ENCODE measurements around the gene SFT2D3. TPM values are rescaled to one million over a fixed set of nuclear protein-coding genes. Genes with fewer than 3 reads are reported as not detected.

The SFT2D3 gene
- total RNA-seq, 1 experiment from 2014 or later = 4.7 TPM

GRCh38 chr2:127754186-127754585, 52.9 kb downstream of the SFT2D3 start:
- H3K23ac ChIP-seq (ENCODE audit: insufficient read length, low read depth, low read length) = no peak overlapping the region
- DNase-seq = no peak
- H3T11ph ChIP-seq (ENCODE audit: low read length) = no peak overlapping the region
- Mint-ChIP-seq H3K27me3 (ENCODE audit: low read depth) (peaks cover 1% of the 10 kb centered on the region; the same call in 1 of the 2 replicates), H3K27ac (no peak overlapping the region; a peak in 1 of 7 replicates), H3K4me1 (no peaks in the 10 kb centered on the region), H3K4me3 (no peak overlapping the region), H3K9me3 (no peaks in the 10 kb centered on the region), H3K36me3 (ENCODE audit: insufficient read depth in 1 of 3, low read depth in 3 of 3) (peaks cover 6 to 34% (median 12%) of the 10 kb centered on the region in 3 experiments; a peak in 6 of 7 replicates)
- H2AK5ac ChIP-seq (ENCODE audit: insufficient read length, low read length) = no peak overlapping the region
- no peak overlapping the region for H3K9ac ChIP-seq (ENCODE audit: extremely low read depth, insufficient read length, low read length)
- no peak for TF ChIP-seq CTCF (conservative IDR thresholded peaks at IDR 0.05)
- H2BK120ac ChIP-seq (ENCODE audit: low read depth, low read length, poor library complexity, severe bottlenecking) = no peak overlapping the region
- H3K14ac ChIP-seq (ENCODE audit: insufficient read depth, low read length) = no peak overlapping the region
- H4K8ac ChIP-seq (replicated peaks; ENCODE audit: insufficient read length, low read depth, low read length) = no peak overlapping the region
- H3K4me2 ChIP-seq (ENCODE audit: insufficient read depth, insufficient read length, low read length) = no peak overlapping the region
- H3K79me1 ChIP-seq (ENCODE audit: insufficient read depth, low read depth, low read length, poor library complexity, severe bottlenecking) = no peaks in the 10 kb centered on the region
- H4K91ac ChIP-seq (ENCODE audit: insufficient read length, low read depth, low read length) = no peak overlapping the region
- H3K23me2 ChIP-seq (ENCODE audit: insufficient read length, low read depth, low read length, poor library complexity, severe bottlenecking) = no peaks in the 10 kb centered on the region
- no peak overlapping the region for H2BK15ac ChIP-seq (ENCODE audit: low read depth, low read length)
- no peaks in the 10 kb centered on the region for H4K20me1 ChIP-seq (ENCODE audit: control insufficient read depth, insufficient read depth, insufficient read length)
- H2AFZ ChIP-seq (ENCODE audit: low read length) = no peak overlapping the region
- no peak overlapping the region for H2BK20ac ChIP-seq (ENCODE audit: low read depth, low read length, poor library complexity, severe bottlenecking)
- H4K5ac ChIP-seq (ENCODE audit: insufficient read length, low read depth, low read length) = no peak overlapping the region
- no peaks in the 10 kb centered on the region for H3K27me3 ChIP-seq (ENCODE audit: insufficient read depth, low read length)
- H3K4me1 ChIP-seq (ENCODE audit: insufficient read depth, low read length) = no peaks in the 10 kb centered on the region
- H2BK12ac ChIP-seq (ENCODE audit: insufficient read length, low read depth, low read length) = no peak overlapping the region
- no CpG with 5 or more reads among the region's 8 CpGs for WGBS (ENCODE audit: extremely low coverage, insufficient read length, low lambda C conversion rate)
- no peak overlapping the region for H3K4ac ChIP-seq (ENCODE audit: low read depth, low read length)
- no peak overlapping the region for H3K27ac ChIP-seq (ENCODE audit: insufficient read length, low read depth, low read length)
- no peaks in the 10 kb centered on the region for H3K79me2 ChIP-seq (ENCODE audit: insufficient read depth, low read length)
- H3K56ac ChIP-seq (ENCODE audit: insufficient read length, low read depth, low read length) = no peak overlapping the region
- no peak overlapping the region for H2BK5ac ChIP-seq (ENCODE audit: insufficient read length, low read length)
- H3K9me3 ChIP-seq (ENCODE audit: control insufficient read depth, low read depth, low read length) = no peaks in the 10 kb centered on the region
- H3K18ac ChIP-seq (ENCODE audit: insufficient read length, low read depth, low read length) = no peak overlapping the region

Other genes starting within 250 kb of the SFT2D3 start
- gene IWS1, start 175.0 kb upstream of the SFT2D3 start, total RNA-seq (2021) = 61.0 and 66.2 TPM in 2 replicates
- gene MYO7B, start 165.8 kb upstream of the SFT2D3 start, total RNA-seq (2021) = not detected in 2 replicates
- gene GPR17, start 55.3 kb upstream of the SFT2D3 start, total RNA-seq (2021) = 0.35 TPM in 1 of 2 replicates, not detected in the other
- gene LIMS2, start 26.0 kb upstream of the SFT2D3 start, total RNA-seq (2021) = 5.7 and 5.9 TPM in 2 replicates
- 82.4 and 86.0 TPM in 2 replicates for gene WDR33, start 109.7 kb downstream of the SFT2D3 start, total RNA-seq (2021)
- 85.8 and 88.4 TPM in 2 replicates for gene POLR2D, start 156.7 kb downstream of the SFT2D3 start, total RNA-seq (2021)
- 20.0 and 20.3 TPM in 2 replicates for gene AMMECR1L, start 184.5 kb downstream of the SFT2D3 start, total RNA-seq (2021)

Data from H9 (cell line).